Activated CD8-positive, alpha-beta memory T cell treated with anti-CD3 and anti-CD28 coated beads for 36 hours (primary cell): ENCODE data around the gene RAPH1. TPM values are rescaled to one million over a fixed set of nuclear protein-coding genes. Genes with fewer than 3 reads are reported as not detected.
"Not testable (repeated sequence)": the region's sequence is repeated elsewhere in the genome, so short reads cannot be mapped to it uniquely, and the experiment has no call there.

ENCODE experiments used
- CTCF ChIA-PET: fragments of 350-600 bp; sonication (Branson Sonifier 250); formaldehyde crosslinking; loops from one replicate; lab custom pipeline; 2021; ENCODE audit warnings: antibody characterized with exemption; lab: Charles Lee
- POLR2A ChIA-PET: fragments of 350-600 bp; sonication (Branson Sonifier 250); formaldehyde crosslinking; loops from one replicate; lab custom pipeline; 2021; ENCODE audit warnings: antibody characterized with exemption; lab: Charles Lee
- total RNA-seq, 2 experiments: library from RNA; stranded (reverse); gene quantifications; one replicate each; pipeline ENCODE4 v1.2.3, GENCODE V29; 2021

RAPH1 gene
- total RNA-seq, 2 experiments from 2014 or later, result 1.5 to 2.6 TPM

- ChIA-PET POLR2A (no interaction called here), CTCF (no interaction called here)
Measured at GRCh38 chr2:203550266-203550665, 15.2 kb upstream of the RAPH1 start.

GRCh38 chr2:203549406-203549805 is 14.3 kb upstream of the RAPH1 start:
- CTCF ChIA-PET, result no interaction called here
- POLR2A ChIA-PET, result no interaction called here

GRCh38 chr2:203548887-203549286 is 13.8 kb upstream of the RAPH1 start:
- ChIA-PET CTCF (no interaction called here), POLR2A (no interaction called here)

GRCh38 chr2:203547356-203547755 is 12.3 kb upstream of the RAPH1 start:
- CTCF ChIA-PET, result no interaction called here
- POLR2A ChIA-PET, result no interaction called here

GRCh38 chr2:203544402-203544801 is 9.3 kb upstream of the RAPH1 start:
- ChIA-PET POLR2A (no interaction called here), CTCF (no interaction called here)

- ChIA-PET POLR2A (no interaction called here), CTCF (no interaction called here)
Measured at GRCh38 chr2:203543898-203544328, 8.8 kb upstream of the RAPH1 start.

- CTCF ChIA-PET, result not testable (repeated sequence)
- POLR2A ChIA-PET, result interaction anchor here (0.6 kb wide), 1 partner anchor 212 kb away, joined by 3 read pairs; the partner anchor contains the start of gene ABI2
Measured at GRCh38 chr2:203540598-203540997, 5.5 kb upstream of the RAPH1 start.

GRCh38 chr2:203538237-203538636 is 3.1 kb upstream of the RAPH1 start:
- CTCF ChIA-PET, POLR2A ChIA-PET: not testable (repeated sequence)

- CTCF ChIA-PET, result interaction anchor here (0.6 kb wide), 1 partner anchor 307 kb away, joined by 3 read pairs; no protein-coding TSS in a partner anchor
- POLR2A ChIA-PET, result not testable (repeated sequence)
Measured at GRCh38 chr2:203536586-203536951, 1.5 kb upstream of the RAPH1 start.

- POLR2A ChIA-PET, result no interaction called here
- CTCF ChIA-PET, result interaction anchor here (0.6 to 1.6 kb wide), 3 partner anchors 197 to 307 kb away, joined by 3 to 4 read pairs (median 3); no protein-coding TSS in a partner anchor
Measured at GRCh38 chr2:203535784-203536585, 884 bp upstream of the RAPH1 start.

GRCh38 chr2:203534621-203535077 is 452 bp downstream of the RAPH1 start:
- POLR2A ChIA-PET, result no interaction called here
- CTCF ChIA-PET, result interaction anchor here (1.6 kb wide), 1 partner anchor 206 kb away, joined by 4 read pairs; no protein-coding TSS in a partner anchor

GRCh38 chr2:203533676-203534591 is 1.2 kb downstream of the RAPH1 start:
- ChIA-PET CTCF (no interaction called here), POLR2A (interaction anchor here (0.9 kb wide), 1 partner anchor 50 kb away, joined by 3 read pairs; no protein-coding TSS in a partner anchor)

GRCh38 chr2:203532957-203533658 is 2.0 kb downstream of the RAPH1 start:
- CTCF ChIA-PET, result no interaction called here

GRCh38 chr2:203527719-203528118 is 7.4 kb downstream of the RAPH1 start:
- ChIA-PET POLR2A (interaction anchor here (0.6 to 0.7 kb wide), 3 partner anchors 166 to 362 kb away, joined by 3 to 4 read pairs (median 3); no protein-coding TSS in a partner anchor), CTCF (no interaction called here)

More at GRCh38 chr2:203532957-203533658, 2.0 kb downstream of the RAPH1 start:
- POLR2A ChIA-PET, result interaction anchor here (0.6 to 0.9 kb wide), 2 partner anchors 46 to 49 kb away, joined by 3 read pairs; no protein-coding TSS in a partner anchor

- CTCF ChIA-PET, POLR2A ChIA-PET: not testable (repeated sequence)
Measured at GRCh38 chr2:203513268-203513667, 21.8 kb downstream of the RAPH1 start.

- ChIA-PET POLR2A (no interaction called here), CTCF (no interaction called here)
Measured at GRCh38 chr2:203510941-203511305, 24.2 kb downstream of the RAPH1 start.

- CTCF ChIA-PET, result no interaction called here
- POLR2A ChIA-PET, result no interaction called here
Measured at GRCh38 chr2:203510256-203510940, 24.7 kb downstream of the RAPH1 start.

- POLR2A ChIA-PET, CTCF ChIA-PET: not testable (repeated sequence)
Measured at GRCh38 chr2:203503460-203503859, 31.6 kb downstream of the RAPH1 start.
